H1 (cell line): Measurements from ENCODE around the gene ESYT1. TPM values are rescaled to one million over a fixed set of nuclear protein-coding genes. Genes with fewer than 3 reads are reported as not detected.

ENCODE experiments used
- CTCF ChIA-PET: fragments of 300-600 bp; sonication (Branson Sonifier 250); formaldehyde crosslinking; loops from one replicate; lab custom pipeline; 2021; ENCODE audit not compliant: partially characterized antibody; lab: Charles Lee
- POLR2A ChIA-PET: fragments of 300-600 bp; sonication (Branson Sonifier 250); formaldehyde crosslinking; loops from one replicate; lab custom pipeline; 2021; ENCODE audit warnings: inconsistent platforms; ENCODE audit not compliant: partially characterized antibody; lab: Charles Lee
- DNase-seq, 2 experiments: peaks; one replicate each; pipeline versions ENCODE4 v3.0.0 to v3.0.0-alpha.2; 2010 to 2022; ENCODE audit warnings: low spot score in 2 of 2, low read depth in 1 of 2, mixed read lengths in 1 of 2
- FAIRE-seq: peaks from 2 replicates; lab custom pipeline; 2011; peaks lifted over from hg19 to GRCh38; lab: Jason Lieb, UNC
- H2AFZ ChIP-seq: 2 replicates; pipeline ENCODE4 v1.8.1; 2012; ENCODE audit warnings: low read length, inconsistent platforms
- H2AK5ac ChIP-seq: 2 replicates; pipeline ENCODE4 v1.6.1; 2013; ENCODE audit warnings: low read depth, low read length
- H2BK120ac ChIP-seq: replicated peaks from 2 replicates; pipeline ENCODE3; 2013; ENCODE audit warnings: low read depth, low read length, inconsistent platforms
- H2BK12ac ChIP-seq: 2 replicates; pipeline ENCODE4 v1.6.1; 2013; ENCODE audit warnings: low read depth, low read length
- H2BK15ac ChIP-seq: 2 replicates; pipeline ENCODE4 v1.6.1; 2013; ENCODE audit warnings: low read length
- H2BK20ac ChIP-seq: 2 replicates; pipeline ENCODE4 v1.6.1; 2013; ENCODE audit warnings: low read length
- H2BK5ac ChIP-seq: 2 replicates; pipeline ENCODE4 v1.6.1; 2013; ENCODE audit warnings: low read depth, low read length
- H3K14ac ChIP-seq: 2 replicates; pipeline ENCODE4 v1.6.1; 2013; ENCODE audit warnings: inconsistent platforms; ENCODE audit not compliant: insufficient read length
- H3K18ac ChIP-seq: 2 replicates; pipeline ENCODE4 v1.6.1; 2013; ENCODE audit warnings: low read length; ENCODE audit errors: extremely low read depth
- H3K23ac ChIP-seq: 2 replicates; pipeline ENCODE4 v1.6.1; 2013; ENCODE audit warnings: inconsistent platforms; ENCODE audit not compliant: insufficient read length
- H3K23me2 ChIP-seq: 2 replicates; pipeline ENCODE4 v1.6.1; 2013; ENCODE audit warnings: low read depth, low read length
- H3K27ac ChIP-seq: 2 replicates; pipeline ENCODE4 v1.6.1; 2011; ENCODE audit warnings: low read depth, low read length, inconsistent platforms
- H3K27me3 ChIP-seq, 4 experiments: replicated peaks in 1 of 4; 1 replicate in 1 of 4; 2 replicates in 3 of 4; pipeline versions ENCODE4 v1.6.1 to v1.8.1; 2011 to 2013; ENCODE audit warnings: low read length in 3 of 4, mild to moderate bottlenecking in 3 of 4, inconsistent platforms in 2 of 4, mixed read lengths in 2 of 4, moderate library complexity in 1 of 4; ENCODE audit not compliant: control insufficient read depth in 3 of 4, insufficient read depth in 3 of 4; ENCODE audit errors: extremely low read depth in 1 of 4
- H3K36me3 ChIP-seq, 4 experiments: 2 replicates each; pipeline versions ENCODE4 v1.6.1 to v1.8.1; 2011 to 2013; ENCODE audit warnings: mild to moderate bottlenecking in 4 of 4, low read length in 3 of 4, moderate library complexity in 2 of 4, control low read depth in 1 of 4, inconsistent platforms in 1 of 4; ENCODE audit not compliant: insufficient read depth in 4 of 4, control insufficient read depth in 2 of 4
- H3K4ac ChIP-seq: replicated peaks from 2 replicates; pipeline ENCODE3; 2013; ENCODE audit warnings: low read length, low read depth, mixed read lengths, inconsistent platforms; ENCODE audit not compliant: insufficient read length
- H3K4me1 ChIP-seq, 4 experiments: replicated peaks in 1 of 4; 1 replicate in 1 of 4; 2 replicates in 3 of 4; pipeline versions ENCODE4 v1.6.1 to v1.8.1; 2011 to 2013; ENCODE audit warnings: low read length in 3 of 4, inconsistent platforms in 2 of 4, mixed read lengths in 1 of 4; ENCODE audit not compliant: insufficient read depth in 4 of 4, control insufficient read depth in 3 of 4
- H3K4me2 ChIP-seq, 2 experiments: 2 replicates each; pipeline versions ENCODE4 v1.6.1 to v1.8.1; 2011 to 2013; ENCODE audit warnings: low read depth in 2 of 2, low read length in 2 of 2, control low read depth in 1 of 2, inconsistent platforms in 1 of 2, mild to moderate bottlenecking in 1 of 2; ENCODE audit not compliant: insufficient read depth in 1 of 2
- H3K4me3 ChIP-seq, 4 experiments: fragments of 200-600, 300-600 bp in 1 of 4; sonication (generic), shearing (Covaris generic), sonication (Bioruptor Twin) in 1 of 4; 2 replicates each; pipeline versions ENCODE4 v1.5.1 to v1.8.1; 2011 to 2016; ENCODE audit warnings: low read length in 4 of 4, low read depth in 3 of 4, control low read depth in 2 of 4, inconsistent platforms in 2 of 4, mild to moderate bottlenecking in 2 of 4, mixed read lengths in 1 of 4, moderate library complexity in 1 of 4; ENCODE audit not compliant: insufficient read depth in 2 of 4; ENCODE audit errors: extremely low read depth in 1 of 4
- H3K56ac ChIP-seq: replicated peaks from 2 replicates; pipeline ENCODE3; 2013; ENCODE audit warnings: low read depth, mild to moderate bottlenecking, mixed read lengths, low read length, inconsistent platforms; ENCODE audit not compliant: insufficient read length
- H3K79me1 ChIP-seq: 2 replicates; pipeline ENCODE4 v1.6.1; 2013; ENCODE audit warnings: low read depth, low read length, control low read depth
- H3K79me2 ChIP-seq, 2 experiments: 2 replicates each; pipeline versions ENCODE4 v1.6.1 to v1.8.1; 2012 to 2013; ENCODE audit warnings: low read length in 2 of 2, mild to moderate bottlenecking in 2 of 2, inconsistent platforms in 1 of 2; ENCODE audit not compliant: insufficient read depth in 2 of 2, control insufficient read depth in 1 of 2
- H3K9ac ChIP-seq, 4 experiments: replicated peaks in 1 of 4; 1 replicate in 1 of 4; 2 replicates in 3 of 4; pipeline versions ENCODE4 v1.6.1 to v1.8.1; 2011 to 2013; ENCODE audit warnings: low read depth in 3 of 4, low read length in 3 of 4, control low read depth in 2 of 4, mild to moderate bottlenecking in 2 of 4, moderate library complexity in 2 of 4, inconsistent platforms in 1 of 4; ENCODE audit errors: extremely low read depth in 1 of 4
- H3K9me3 ChIP-seq, 2 experiments: 2 replicates each; pipeline versions ENCODE4 v1.6.1 to v1.8.1; 2012 to 2013; ENCODE audit warnings: mild to moderate bottlenecking in 2 of 2, moderate library complexity in 2 of 2, control low read depth in 1 of 2, inconsistent platforms in 1 of 2, low read depth in 1 of 2, low read length in 1 of 2, mixed read lengths in 1 of 2; ENCODE audit not compliant: insufficient read depth in 2 of 2
- H4K20me1 ChIP-seq, 2 experiments: replicated peaks in 1 of 2; 2 replicates each; pipeline versions ENCODE3 to v1.8.1; 2011 to 2013; ENCODE audit warnings: inconsistent platforms in 2 of 2, low read length in 2 of 2, mild to moderate bottlenecking in 1 of 2; ENCODE audit not compliant: insufficient read depth in 2 of 2, control insufficient read depth in 1 of 2
- H4K5ac ChIP-seq: 2 replicates; pipeline ENCODE4 v1.6.1; 2013; ENCODE audit warnings: low read length, low read depth, mixed read lengths, inconsistent platforms; ENCODE audit not compliant: insufficient read length
- H4K8ac ChIP-seq: 2 replicates; pipeline ENCODE4 v1.8.0; 2013; ENCODE audit warnings: mild to moderate bottlenecking, moderate library complexity, low read length, inconsistent platforms; ENCODE audit not compliant: insufficient read depth; ENCODE audit errors: extremely low read depth
- H4K91ac ChIP-seq: replicated peaks from 2 replicates; pipeline ENCODE3; 2013; ENCODE audit warnings: low read length, mixed read lengths, inconsistent platforms; ENCODE audit not compliant: insufficient read length
- ATF2 ChIP-seq: IDR thresholded peaks from 2 replicates; pipeline ENCODE4 v1.6.1; 2012; ENCODE audit warnings: low read length, inconsistent platforms
- CBX5 ChIP-seq: fragments of 300-800, 300-1000 bp; sonication (generic); IDR thresholded peaks from 2 replicates; pipeline ENCODE4 v1.7.1; 2016; ENCODE audit warnings: antibody characterized with exemption, low read length, low read depth
- CTCF ChIP-seq, 3 experiments: IDR thresholded peaks; 1 replicate in 2 of 3; 2 replicates in 1 of 3; pipeline versions ENCODE4 v1.5.1 to v1.6.1; 2011; ENCODE audit warnings: low read length in 3 of 3, mild to moderate bottlenecking in 3 of 3, inconsistent platforms in 2 of 3, low read depth in 1 of 3, moderate library complexity in 1 of 3; ENCODE audit not compliant: insufficient read depth in 1 of 3; ENCODE audit errors: control extremely low read depth in 1 of 3
- EZH2 ChIP-seq: fragments of 200-600 bp; sonication (generic); IDR thresholded peaks from 2 replicates; pipeline ENCODE4 v1.7.1; 2012; ENCODE audit warnings: low read depth, mild to moderate bottlenecking, moderate library complexity, low read length, inconsistent platforms; ENCODE audit not compliant: severe bottlenecking
- HDAC2 ChIP-seq, 2 experiments: fragments of 300-600 bp in 1 of 2; sonication (generic) in 1 of 2; IDR thresholded peaks; 2 replicates each; pipeline ENCODE4 v1.6.1; 2011 to 2012; ENCODE audit warnings: low read depth in 2 of 2, low read length in 2 of 2, mild to moderate bottlenecking in 2 of 2, moderate library complexity in 2 of 2, borderline replicate concordance in 1 of 2, inconsistent platforms in 1 of 2
- MAX ChIP-seq: IDR thresholded peaks from 2 replicates; pipeline ENCODE4 v1.6.1; 2012; ENCODE audit warnings: inconsistent platforms
- POLR2A ChIP-seq, 2 experiments: IDR thresholded peaks; 1 replicate in 1 of 2; 2 replicates in 1 of 2; pipeline ENCODE4 v1.6.1; 2011; ENCODE audit warnings: low read depth in 2 of 2, low read length in 2 of 2, mild to moderate bottlenecking in 2 of 2; ENCODE audit errors: control extremely low read depth in 1 of 2
- RBBP5 ChIP-seq: IDR thresholded peaks from 2 replicates; pipeline ENCODE4 v1.7.1; 2012; ENCODE audit warnings: low read depth, mild to moderate bottlenecking, inconsistent platforms, low read length, moderate library complexity, borderline replicate concordance
- TAF1 ChIP-seq: IDR thresholded peaks from 2 replicates; pipeline ENCODE4 v1.6.1; 2011; ENCODE audit warnings: mild to moderate bottlenecking, low read depth, low read length
- WGBS, 2 experiments: shearing (Covaris generic) in 1 of 2; methylation state at CpG; one replicate each; pipeline versions ENCODE4 v1.1.6 to v1.1.7; 2013 to 2015; ENCODE audit warnings: low lambda C conversion rate in 2 of 2, mixed read lengths in 2 of 2, inconsistent platforms in 1 of 2, low coverage in 1 of 2, missing lambda C conversion rate in 1 of 2; ENCODE audit not compliant: insufficient replicate concordance in 2 of 2, insufficient coverage in 1 of 2, insufficient read length in 1 of 2; ENCODE audit errors: extremely low coverage in 1 of 2, missing lambda C conversion rate in 1 of 2; 5-methylcytosine and 5-hydroxymethylcytosine counted together
- polyA plus RNA-seq, 7 experiments: library from polyadenylated mRNA; depleted of rRNA in 3 of 7; stranded (reverse) in 5 of 7; unstranded in 2 of 7; fragments of >200 nt in 5 of 7; fragments of 200-250 nt in 2 of 7; gene quantifications; 1 replicate in 5 of 7; 2 replicates in 1 of 7; 4 replicates in 1 of 7; pipeline versions ENCODE4 v1.2.1 to v1.2.3, GENCODE V29; 2011 to 2013; ENCODE audit warnings: missing spikeins in 2 of 7, mixed read lengths in 2 of 7
- total RNA-seq: library from RNA; stranded (reverse); fragmentation: NEBNext Ultra II Directional; extraction: Animal tissue kit (Norgen Biotek cat#: 25700); gene quantifications from 2 replicates; pipeline ENCODE4 v1.2.1, GENCODE V29; 2021

Gene ESYT1
- total and polyA plus RNA-seq, 2 of the 8 experiments (the other 6 are each of a cell fraction or from before 2014, with no cell fraction given): 86.9 to 165 TPM

- POLR2A ChIA-PET: interaction anchor here (1.0 to 1.5 kb wide), 2 partner anchors 10 to 22 kb away, joined by 4 read pairs; no protein-coding TSS in a partner anchor
- TF ChIP-seq CBX5: no peak
- no peak for TF ChIP-seq POLR2A (IDR thresholded peaks at IDR 0.05; ENCODE audit: control extremely low read depth in 1 of 2, low read depth in 2 of 2, low read length in 2 of 2)
- no peak for TF ChIP-seq MAX
- TF ChIP-seq TAF1: no peak
- TF ChIP-seq ATF2: no peak
- TF ChIP-seq CTCF (IDR thresholded peaks at IDR 0.05; ENCODE audit: control extremely low read depth in 1 of 3, insufficient read depth in 1 of 3, low read depth in 1 of 3, low read length in 3 of 3): no peak
- no peak for TF ChIP-seq RBBP5
- no peak for TF ChIP-seq EZH2
- no peak for TF ChIP-seq HDAC2 (IDR thresholded peaks at IDR 0.05; ENCODE audit: borderline replicate concordance in 1 of 2, low read depth in 2 of 2, low read length in 2 of 2)
Observed at GRCh38 chr12:56145217-56145616, 17.1 kb downstream of the ESYT1 start.

More at GRCh38 chr12:56145217-56145616, 17.1 kb downstream of the ESYT1 start:
- 93% methylated on average over 3 of the region's 3 CpGs; no CpG with 5 or more reads in 1 of the 2 experiments for WGBS, 2 experiments
- H2BK15ac ChIP-seq: no peak overlapping the region
- H4K8ac ChIP-seq: no peak overlapping the region
- no peak overlapping the region for H4K91ac ChIP-seq
- H2BK5ac ChIP-seq: no peak overlapping the region
- no peak overlapping the region for H2AK5ac ChIP-seq
- no peak overlapping the region for H4K5ac ChIP-seq
- H3K14ac ChIP-seq: no peak overlapping the region
- no peak overlapping the region for H3K4me3 ChIP-seq
- CTCF ChIA-PET: interaction anchor here (0.9 to 3.5 kb wide), 6 partner anchors 9 to 26 kb away, joined by 3 to 19 read pairs (median 4); partner anchors contain the start of gene ZC3H10
- H2AFZ ChIP-seq: no peak overlapping the region
- no peak for FAIRE-seq
- H3K4ac ChIP-seq: no peak overlapping the region
- no peaks in the 10 kb centered on the region for H3K9me3 ChIP-seq
- no peaks in the 10 kb centered on the region for H3K79me1 ChIP-seq
- no peak overlapping the region for H3K56ac ChIP-seq
- no peaks in the 10 kb centered on the region for H3K4me1 ChIP-seq
- no peak overlapping the region for H3K4me2 ChIP-seq
- no peaks in the 10 kb centered on the region for H3K23me2 ChIP-seq
- DNase-seq: no peak
- no peaks in the 10 kb centered on the region for H3K79me2 ChIP-seq
- peaks cover 18 to 40% (median 35%) of the 10 kb centered on the region in 4 experiments; a peak in 7 of 8 replicates for H3K36me3 ChIP-seq
- H2BK20ac ChIP-seq: no peak overlapping the region
- no peak overlapping the region for H3K23ac ChIP-seq
- no peaks in the 10 kb centered on the region for H4K20me1 ChIP-seq
- no peak overlapping the region for H2BK12ac ChIP-seq
- no peaks in the 10 kb centered on the region; a peak in 1 of 7 replicates for H3K27me3 ChIP-seq
- no peak overlapping the region for H3K27ac ChIP-seq
- no peak overlapping the region for H3K9ac ChIP-seq
- no peak overlapping the region for H3K18ac ChIP-seq
- H2BK120ac ChIP-seq: no peak overlapping the region
